ENCODE measurements around the gene TALDO1.

Gene TALDO1

GRCh38 chr11:801097-801780 lies 54.0 kb downstream of the TALDO1 start:
- DNase-seq (ENCODE audit: low spot score) = no peak

DNA sequence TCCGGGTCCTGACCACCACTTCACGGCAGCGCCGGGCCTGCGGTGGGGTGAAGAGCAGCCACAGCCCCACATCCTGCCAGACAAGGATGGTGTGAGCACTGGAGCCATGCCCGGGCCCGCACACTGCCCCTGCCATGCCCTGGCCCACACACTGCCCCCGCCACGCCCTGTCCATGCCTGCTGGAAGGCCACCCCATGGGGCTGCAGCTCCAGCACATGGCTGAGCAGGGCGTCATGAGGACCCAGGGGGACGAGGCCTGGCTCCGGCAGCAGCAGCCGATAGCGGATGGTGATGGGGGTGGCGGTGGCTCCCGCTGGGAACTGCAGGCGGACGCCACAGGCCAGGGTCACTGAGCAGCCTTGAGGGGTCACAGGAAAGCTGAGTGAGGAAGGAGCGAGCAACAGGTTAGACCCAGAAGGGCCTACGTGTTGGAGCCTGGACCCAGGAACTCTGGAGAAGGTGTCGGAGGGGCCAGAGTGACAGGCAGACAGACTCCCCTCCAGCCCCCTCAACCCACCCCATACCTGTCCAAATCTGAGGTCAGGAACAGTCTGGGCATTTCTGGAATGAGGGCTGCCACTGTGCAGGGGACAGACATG lies 54.9 kb downstream of the TALDO1 start:
- DNase-seq (ENCODE audit: low spot score) = no peak

DNA sequence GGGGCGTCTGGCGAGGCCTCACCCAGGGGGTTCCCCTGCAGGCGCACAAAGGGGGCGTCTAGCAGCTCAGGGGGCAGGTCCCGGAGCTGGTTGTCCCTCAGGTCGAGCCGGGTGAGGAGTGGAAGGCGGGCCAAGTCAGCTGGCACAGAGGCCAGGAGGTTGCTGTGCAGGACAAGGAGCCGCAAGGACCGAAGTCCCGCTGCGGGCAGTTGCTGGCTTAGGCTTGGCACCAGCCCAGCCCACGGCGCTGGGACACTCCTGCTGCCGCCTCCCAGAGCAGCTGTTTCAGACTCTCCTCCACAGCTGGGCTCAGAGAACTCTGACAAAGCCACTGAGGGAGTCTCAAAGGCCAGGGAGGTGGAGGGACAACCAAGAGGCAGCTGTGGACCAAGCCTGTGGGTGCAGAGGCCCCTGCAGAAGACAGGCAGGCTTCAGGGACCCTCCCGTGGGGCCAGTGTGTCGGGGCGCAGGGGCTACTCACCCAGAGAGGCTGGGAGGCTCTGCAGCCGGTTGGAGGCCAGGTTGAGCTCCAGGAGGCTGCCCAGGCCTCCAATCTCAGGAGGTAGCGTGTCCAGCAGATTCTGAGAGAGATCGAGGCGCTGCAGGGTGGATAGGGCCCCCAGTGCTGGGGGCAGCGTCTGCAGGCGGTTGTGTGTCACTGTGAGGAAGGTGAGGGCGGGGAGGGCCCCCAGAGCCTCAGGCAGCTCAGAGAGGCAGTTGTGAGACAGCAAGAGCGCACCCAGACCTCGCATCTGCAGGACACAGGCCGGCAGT lies 55.6 kb downstream of the TALDO1 start:
- DNase-seq (ENCODE audit: low spot score) = no peak

GRCh38 chr11:803467-803742 lies 56.1 kb downstream of the TALDO1 start:
- no peak for DNase-seq (ENCODE audit: low spot score)

DNA sequence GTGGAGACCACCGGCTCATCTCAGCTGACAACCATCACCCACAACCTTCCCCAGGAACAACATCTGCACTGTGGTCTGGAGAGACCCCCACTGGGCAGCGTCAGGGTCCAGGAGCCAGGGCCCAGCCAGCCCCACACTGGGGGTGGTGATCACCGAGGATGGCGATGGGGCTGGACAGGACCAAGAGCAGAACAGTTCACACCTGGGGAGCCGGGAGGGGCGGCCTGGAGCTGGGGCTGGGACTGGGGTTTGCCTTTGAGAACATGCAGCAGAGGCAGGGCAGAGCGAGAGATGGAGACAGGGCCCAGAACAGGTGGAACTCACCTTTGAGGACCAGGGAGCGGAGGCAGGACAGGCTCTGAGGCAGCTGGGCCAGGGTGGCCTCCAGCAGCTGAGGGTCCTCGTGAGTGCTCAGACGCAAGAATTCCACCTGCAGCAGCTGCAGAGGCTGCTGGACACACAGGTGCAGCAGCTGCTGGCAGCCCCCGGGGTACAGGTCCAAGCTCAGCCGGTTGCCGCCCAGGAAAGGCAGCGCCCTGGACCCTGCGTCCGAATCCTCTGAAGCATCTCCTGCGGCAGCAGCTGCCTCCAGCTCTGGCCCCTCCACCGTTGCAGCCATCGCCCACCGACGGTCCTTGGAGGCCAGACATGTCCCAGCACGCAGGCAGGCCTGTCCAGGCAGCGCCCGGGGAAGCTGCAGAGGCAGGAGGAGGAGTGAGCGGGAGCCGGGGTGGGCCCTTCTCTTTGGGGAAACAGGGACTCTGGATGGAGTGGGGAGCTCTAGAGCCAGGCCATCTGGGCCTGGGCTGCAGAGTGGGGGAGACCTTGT lies 56.7 kb downstream of the TALDO1 start:
- DNase-seq (ENCODE audit: low spot score) = no peak

DNA sequence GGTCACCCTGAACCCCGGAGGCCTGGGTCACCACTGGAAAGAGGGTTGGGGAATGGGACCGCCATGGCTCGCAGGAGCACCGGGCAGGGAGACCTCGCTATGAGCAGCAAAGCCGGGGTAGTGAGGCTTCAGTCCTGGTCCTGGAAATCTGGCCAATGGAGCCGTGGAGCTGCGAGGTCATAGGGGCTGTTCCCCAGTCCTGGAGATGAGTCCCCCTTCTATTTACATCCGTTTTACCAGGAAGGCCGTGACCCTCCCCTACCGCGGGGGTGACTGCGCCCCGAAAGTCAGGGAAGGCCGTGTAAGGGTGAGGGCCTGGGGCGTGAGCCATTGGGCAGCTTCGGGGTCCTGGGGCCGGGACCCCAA lies 57.3 kb downstream of the TALDO1 start:
- no peak for DNase-seq (ENCODE audit: low spot score)

DNA sequence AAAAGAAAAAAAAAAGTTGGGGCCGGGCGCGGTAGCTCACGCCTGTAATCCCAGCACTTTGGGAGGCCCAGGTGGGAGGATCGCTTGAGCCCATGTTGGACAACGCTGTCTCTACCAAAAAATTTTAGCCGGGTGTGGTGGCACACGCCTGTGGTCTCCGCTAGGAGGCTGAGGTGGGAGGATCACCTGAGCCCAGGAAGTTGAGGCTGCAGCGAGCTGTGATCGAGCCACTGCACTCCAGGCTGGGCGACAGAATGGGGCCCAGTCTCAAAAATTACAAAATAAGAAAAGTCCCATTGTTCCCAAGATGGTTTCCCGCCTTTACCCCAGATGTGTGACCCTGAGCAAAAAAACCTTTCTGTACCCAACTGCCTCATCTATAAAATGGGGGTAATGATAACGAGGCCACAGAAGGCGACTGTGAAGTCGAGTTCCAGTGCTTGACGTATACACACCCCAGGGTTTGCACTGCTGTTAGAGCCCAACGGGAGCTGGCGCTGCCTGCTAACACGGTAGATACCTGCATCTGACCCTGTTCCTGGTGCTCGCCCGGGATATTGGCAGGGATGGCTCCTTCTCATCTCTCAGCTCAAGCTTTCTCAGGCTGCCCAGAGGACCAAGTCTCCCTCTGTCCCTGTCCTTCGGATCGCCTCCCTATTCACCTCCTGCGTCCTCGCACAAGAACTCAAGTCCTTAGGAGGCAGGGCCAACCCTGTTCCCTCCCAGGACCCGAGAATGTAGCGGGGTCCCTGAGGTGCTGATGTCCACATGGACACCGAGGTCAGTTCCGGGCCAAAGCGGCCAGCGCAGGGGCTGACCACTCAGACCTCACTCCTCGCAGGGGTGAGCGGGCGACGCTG lies 61.4 kb downstream of the TALDO1 start:
- DNase-seq (ENCODE audit: low spot score) = no peak

DNA sequence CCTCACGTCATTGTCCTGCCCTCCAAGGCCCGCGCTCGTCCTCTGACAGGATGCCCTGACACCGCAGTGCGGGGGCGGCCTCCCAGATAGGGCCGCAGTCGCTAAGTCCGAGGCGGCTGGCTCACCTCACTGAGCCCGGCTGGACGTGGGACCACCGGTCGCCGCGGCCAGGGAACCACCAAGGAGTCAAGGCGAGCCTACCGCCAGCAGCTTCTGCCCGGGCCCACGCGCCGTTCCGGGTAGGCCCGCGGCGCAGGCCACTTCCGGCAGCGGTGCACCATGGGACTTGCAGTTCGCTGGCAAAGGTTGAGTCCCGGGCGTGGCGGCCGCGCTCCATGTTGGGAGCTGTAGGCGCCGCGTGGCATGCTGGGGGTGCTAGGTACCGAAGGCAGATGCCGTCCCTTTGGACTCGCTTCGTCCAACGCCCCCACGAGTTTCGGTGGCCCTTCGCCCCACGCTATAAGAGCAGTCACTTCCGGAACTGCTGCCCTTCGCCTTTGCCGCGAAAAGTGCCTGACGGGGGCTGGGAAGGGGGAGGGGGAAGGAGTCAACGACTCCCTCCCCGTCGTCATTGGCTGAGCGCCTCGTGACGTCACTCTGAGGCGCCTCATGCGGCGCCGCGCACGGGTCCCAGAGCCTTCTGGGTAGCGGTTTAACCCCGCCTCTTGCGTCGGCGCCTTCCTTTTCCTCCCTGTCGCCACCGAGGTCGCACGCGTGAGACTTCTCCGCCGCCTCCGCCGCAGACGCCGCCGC lies 62.2 kb downstream of the TALDO1 start, which contains the start of gene RPLP2:
RPLP2 (plus strand) TSS at position 681 of the 753 bp plus-strand sequence. CDS start 268 bp downstream, outside the sequence.
- peak; percentile 96 for DNase-seq (ENCODE audit: low spot score)

DNA sequence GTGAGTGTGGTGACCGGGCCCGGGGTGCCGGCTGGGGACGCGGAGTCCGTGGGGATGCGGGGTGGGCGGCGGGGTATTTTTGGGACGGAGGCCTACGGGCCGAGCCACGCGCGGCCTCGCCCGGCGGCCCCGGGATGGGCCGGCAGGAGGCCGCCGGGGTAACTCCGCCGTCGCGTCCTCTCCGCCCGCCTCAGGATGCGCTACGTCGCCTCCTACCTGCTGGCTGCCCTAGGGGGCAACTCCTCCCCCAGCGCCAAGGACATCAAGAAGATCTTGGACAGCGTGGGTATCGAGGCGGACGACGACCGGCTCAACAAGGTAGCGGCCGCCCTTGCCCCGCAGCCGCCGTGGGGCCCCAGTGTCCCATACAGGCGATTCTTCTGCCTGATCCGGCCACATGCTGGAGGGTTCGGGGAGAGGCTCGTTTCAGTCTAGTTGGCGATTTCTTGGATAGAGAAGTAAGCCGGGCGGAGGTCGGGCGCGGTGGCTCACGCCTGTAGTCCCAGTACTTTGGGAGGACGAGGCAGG lies 62.8 kb downstream of the TALDO1 start:
- DNase-seq (ENCODE audit: low spot score) = no peak

- DNase-seq (ENCODE audit: low spot score) = no peak
Observed at GRCh38 chr11:811446-812245, 64.4 kb downstream of the TALDO1 start.

DNA sequence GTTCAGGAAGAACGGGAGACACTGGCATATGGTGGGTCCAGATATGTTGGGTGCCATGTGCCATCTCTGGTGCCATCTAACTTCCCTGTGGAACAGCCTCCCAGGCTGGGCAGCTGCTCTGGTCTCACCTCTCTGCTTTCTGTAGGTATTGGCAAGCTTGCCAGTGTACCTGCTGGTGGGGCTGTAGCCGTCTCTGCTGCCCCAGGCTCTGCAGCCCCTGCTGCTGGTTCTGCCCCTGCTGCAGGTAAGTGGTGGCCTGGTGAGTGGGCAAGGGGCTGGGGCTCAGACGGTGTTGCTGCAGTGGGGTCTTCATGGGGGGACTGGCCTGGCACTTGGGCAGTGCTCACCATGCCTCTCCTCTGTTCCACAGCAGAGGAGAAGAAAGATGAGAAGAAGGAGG lies 65.1 kb downstream of the TALDO1 start:
- no peak for DNase-seq (ENCODE audit: low spot score)

GRCh38 chr11:813072-813455 lies 65.8 kb downstream of the TALDO1 start:
- DNase-seq (ENCODE audit: low spot score) = no peak

DNA sequence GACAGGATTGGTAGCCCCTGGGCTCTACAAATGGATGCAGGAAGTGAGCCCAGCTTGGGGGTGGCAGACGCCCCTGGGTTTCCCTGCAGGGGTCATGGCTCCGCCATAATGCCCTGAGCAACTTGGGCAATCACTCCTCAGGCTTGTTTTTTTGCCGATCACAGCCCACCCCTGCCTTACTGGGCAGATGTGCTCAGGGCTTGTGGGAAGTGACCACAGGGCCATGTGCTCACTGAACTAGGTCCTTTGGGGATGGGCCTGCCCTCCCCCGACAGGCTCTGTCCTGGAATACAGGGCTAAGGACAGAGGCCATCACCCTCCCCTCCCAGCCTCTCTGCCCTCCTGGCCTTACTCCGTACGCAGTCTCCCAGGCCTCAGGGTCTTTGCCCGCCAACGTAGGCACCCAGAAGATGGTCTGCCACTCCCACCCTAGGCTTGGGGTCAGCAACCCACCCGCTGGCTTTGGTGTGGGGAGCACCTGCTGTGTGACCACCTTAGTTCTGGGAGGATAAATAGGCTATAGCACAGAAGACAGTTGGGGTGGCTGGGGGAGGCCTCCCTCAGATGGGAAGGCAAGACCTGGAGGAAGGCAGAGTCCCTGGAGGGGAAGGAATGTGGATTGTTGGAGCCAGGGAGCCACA lies 66.3 kb downstream of the TALDO1 start:
- no peak for DNase-seq (ENCODE audit: low spot score)
